ENCODE results near the gene CD2BP2. TPM values are rescaled to one million over a fixed set of nuclear protein-coding genes. Genes with fewer than 3 reads are reported as not detected.

Gene CD2BP2
- total RNA-seq, 6 donors from 2014 or later = 24.2 to 63.7 (median 38.8) TPM

DNA sequence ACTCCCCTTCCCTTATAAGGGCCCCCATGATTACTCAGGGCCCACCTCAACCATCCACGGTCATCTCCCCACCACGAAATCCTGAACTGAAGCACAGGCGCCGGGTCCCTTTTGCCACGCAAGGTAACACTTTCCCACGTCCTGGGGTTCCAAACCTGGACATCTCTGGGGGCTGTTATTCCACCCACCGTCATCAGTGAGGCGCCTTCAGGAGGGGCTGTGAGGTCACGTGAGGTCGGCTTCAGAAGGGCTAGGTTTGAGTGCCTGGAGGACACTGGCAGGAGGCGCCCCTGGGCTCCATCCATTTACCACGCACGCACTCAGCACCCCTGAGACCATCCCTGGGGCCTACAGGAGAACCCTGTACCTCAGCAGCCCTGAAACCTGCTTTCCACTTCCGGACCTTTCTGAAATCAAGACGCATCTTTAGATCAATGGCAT is 4.1 kb downstream of the CD2BP2 start:
- Histone ChIP-seq H3K27ac (peak overlapping the region in 1 of 4 donors; percentile 96), H3K9me3 (no peaks in the 10 kb centered on the region), H3K4me1 (peaks cover 33 to 41% (median 35%) of the 10 kb centered on the region in 4 donors), H3K4me3 (no peak overlapping the region), H3K27me3 (no peaks in the 10 kb centered on the region), H3K36me3 (peaks cover 12 to 43% (median 36%) of the 10 kb centered on the region in 4 donors)
- ATAC-seq (ENCODE audit: low FRiP score in 2 of 2) = no peak
- WGBS, 2 donors = 93 to 100% methylated on average over 10 to 15 of the region's 15 CpGs
- no peak for DNase-seq
- no peak for TF ChIP-seq EP300 (IDR thresholded peaks at IDR 0.05)
- TF ChIP-seq POLR2AphosphoS5 (IDR thresholded peaks at IDR 0.05) = no peak
- TF ChIP-seq, protein P1, sequence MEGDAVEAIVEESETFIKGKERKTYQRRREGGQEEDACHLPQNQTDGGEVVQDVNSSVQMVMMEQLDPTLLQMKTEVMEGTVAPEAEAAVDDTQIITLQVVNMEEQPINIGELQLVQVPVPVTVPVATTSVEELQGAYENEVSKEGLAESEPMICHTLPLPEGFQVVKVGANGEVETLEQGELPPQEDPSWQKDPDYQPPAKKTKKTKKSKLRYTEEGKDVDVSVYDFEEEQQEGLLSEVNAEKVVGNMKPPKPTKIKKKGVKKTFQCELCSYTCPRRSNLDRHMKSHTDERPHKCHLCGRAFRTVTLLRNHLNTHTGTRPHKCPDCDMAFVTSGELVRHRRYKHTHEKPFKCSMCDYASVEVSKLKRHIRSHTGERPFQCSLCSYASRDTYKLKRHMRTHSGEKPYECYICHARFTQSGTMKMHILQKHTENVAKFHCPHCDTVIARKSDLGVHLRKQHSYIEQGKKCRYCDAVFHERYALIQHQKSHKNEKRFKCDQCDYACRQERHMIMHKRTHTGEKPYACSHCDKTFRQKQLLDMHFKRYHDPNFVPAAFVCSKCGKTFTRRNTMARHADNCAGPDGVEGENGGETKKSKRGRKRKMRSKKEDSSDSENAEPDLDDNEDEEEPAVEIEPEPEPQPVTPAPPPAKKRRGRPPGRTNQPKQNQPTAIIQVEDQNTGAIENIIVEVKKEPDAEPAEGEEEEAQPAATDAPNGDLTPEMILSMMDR (IDR thresholded peaks at IDR 0.05) = no peak
- no peak for TF ChIP-seq POLR2A (IDR thresholded peaks at IDR 0.05)

GRCh38 chr16:30350134-30350871 is 4.8 kb downstream of the CD2BP2 start:
- WGBS, 2 donors = 73 to 86% methylated on average over 3 of the region's 3 CpGs
- TF ChIP-seq, protein P1 (IDR thresholded peaks at IDR 0.05) = no peak
- TF ChIP-seq POLR2AphosphoS5 (IDR thresholded peaks at IDR 0.05) (no peak), POLR2A (IDR thresholded peaks at IDR 0.05) (no peak), EP300 (IDR thresholded peaks at IDR 0.05) (no peak)

GRCh38 chr16:30349675-30350074 is 5.4 kb downstream of the CD2BP2 start:
- Histone ChIP-seq H3K9me3 (no peaks in the 10 kb centered on the region), H3K4me1 (peaks cover 29 to 35% (median 30%) of the 10 kb centered on the region in 4 donors), H3K27me3 (no peaks in the 10 kb centered on the region), H3K4me3 (no peak overlapping the region), H3K36me3 (peaks cover 12 to 43% (median 36%) of the 10 kb centered on the region in 4 donors), H3K27ac (peak overlapping the region in 1 of 4 donors; percentile 11)
- ATAC-seq (ENCODE audit: low FRiP score in 2 of 2) (no peak), DNase-seq (peak in 1 of 2 donors; percentile 11)
- no peak for TF ChIP-seq POLR2A (IDR thresholded peaks at IDR 0.05)
- TF ChIP-seq, protein P1 (IDR thresholded peaks at IDR 0.05) = no peak
- no peak for TF ChIP-seq EP300 (IDR thresholded peaks at IDR 0.05)
- no peak for TF ChIP-seq POLR2AphosphoS5 (IDR thresholded peaks at IDR 0.05)
- 75 to 76% methylated on average over 3 of the region's 3 CpGs for WGBS, 2 donors

More at GRCh38 chr16:30350134-30350871, 4.8 kb downstream of the CD2BP2 start:
- H3K9me3 ChIP-seq = no peaks in the 10 kb centered on the region
- no peaks in the 10 kb centered on the region for H3K27me3 ChIP-seq
- DNase-seq (peak in 1 of 2 donors; percentile 2), ATAC-seq (ENCODE audit: low FRiP score in 2 of 2) (no peak)
- H3K36me3 ChIP-seq = peaks cover 12 to 43% (median 36%) of the 10 kb centered on the region in 4 donors
- peaks cover 29 to 36% (median 30%) of the 10 kb centered on the region in 4 donors for H3K4me1 ChIP-seq
- H3K4me3 ChIP-seq = no peak overlapping the region
- no peak overlapping the region for H3K27ac ChIP-seq

DNA sequence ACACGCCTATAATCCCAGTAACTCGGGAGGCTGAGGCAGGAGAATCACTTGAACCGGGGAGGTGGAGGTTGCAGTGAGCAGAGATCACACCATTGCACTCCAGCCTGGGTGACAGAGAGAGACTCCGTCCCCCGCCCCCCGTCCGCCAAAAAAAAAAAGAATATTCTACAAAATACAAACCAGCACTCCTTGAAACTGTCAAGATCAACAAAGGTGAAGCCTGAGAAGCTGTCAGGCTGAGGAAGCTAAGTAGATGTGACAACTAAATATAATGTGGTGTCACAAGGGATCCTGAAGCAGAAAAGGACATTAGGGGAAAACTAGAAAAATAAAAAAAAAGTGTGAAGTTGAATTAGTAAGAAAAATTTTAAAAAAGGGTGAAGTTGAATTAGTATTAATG is 6.2 kb downstream of the CD2BP2 start:
- no peak overlapping the region for H3K4me3 ChIP-seq
- 84 to 91% methylated on average over 7 of the region's 7 CpGs for WGBS, 2 donors
- no peak for TF ChIP-seq EP300 (IDR thresholded peaks at IDR 0.05)
- no peak for TF ChIP-seq POLR2AphosphoS5 (IDR thresholded peaks at IDR 0.05)
- TF ChIP-seq, protein P1 (IDR thresholded peaks at IDR 0.05) = no peak
- TF ChIP-seq POLR2A (IDR thresholded peaks at IDR 0.05) = no peak
- H3K27ac ChIP-seq = peak overlapping the region in 1 of 4 donors; percentile 11
- peaks cover 23 to 28% (median 25%) of the 10 kb centered on the region in 4 donors for H3K4me1 ChIP-seq
- peaks cover 12 to 43% (median 36%) of the 10 kb centered on the region in 4 donors for H3K36me3 ChIP-seq
- ATAC-seq (ENCODE audit: low FRiP score in 2 of 2) (no peak), DNase-seq (peak in 1 of 2 donors; percentile 1)
- no peaks in the 10 kb centered on the region for H3K9me3 ChIP-seq
- no peaks in the 10 kb centered on the region for H3K27me3 ChIP-seq

Data from upper lobe of left lung (tissue), 6 donors.